Glutamatergic neuron (in vitro differentiated cells): ENCODE results near the gene CAPN5. TPM values are rescaled to one million over a fixed set of nuclear protein-coding genes. Genes with fewer than 3 reads are reported as not detected.
"Not testable (repeated sequence)": the region's sequence is repeated elsewhere in the genome, so short reads cannot be mapped to it uniquely, and the experiment has no call there.

Experiments
- DNase-seq: peaks from one replicate; pipeline ENCODE4 v3.0.0; 2022
- H3K27ac Mint-ChIP-seq: one replicate; pipeline ENCODE4 v1.8.0; 2020; ENCODE audit warnings: mild to moderate bottlenecking, mixed read lengths, inconsistent platforms; ENCODE audit not compliant: unreplicated experiment
- H3K27me3 Mint-ChIP-seq: one replicate; pipeline ENCODE4 v1.8.0; 2020; ENCODE audit warnings: mild to moderate bottlenecking, moderate library complexity, mixed read lengths, inconsistent platforms; ENCODE audit not compliant: unreplicated experiment
- H3K36me3 Mint-ChIP-seq: one replicate; pipeline ENCODE4 v1.8.0; 2020; ENCODE audit warnings: mild to moderate bottlenecking, mixed read lengths, inconsistent platforms; ENCODE audit not compliant: unreplicated experiment
- H3K4me1 Mint-ChIP-seq: one replicate; pipeline ENCODE4 v1.8.0; 2020; ENCODE audit warnings: mild to moderate bottlenecking, low read depth, mixed read lengths, inconsistent platforms; ENCODE audit not compliant: unreplicated experiment
- H3K4me3 Mint-ChIP-seq: one replicate; pipeline ENCODE4 v1.8.0; 2020; ENCODE audit warnings: mild to moderate bottlenecking, mixed read lengths, inconsistent platforms; ENCODE audit not compliant: unreplicated experiment
- H3K9me3 Mint-ChIP-seq: one replicate; pipeline ENCODE4 v1.8.0; 2020; ENCODE audit warnings: mild to moderate bottlenecking, moderate library complexity, mixed read lengths, inconsistent platforms; ENCODE audit not compliant: unreplicated experiment
- CTCF ChIP-seq: fragments of 200-600 bp; sonication (generic); IDR thresholded peaks from one replicate; pipeline ENCODE4 v1.5.0; 2021; ENCODE audit not compliant: partially characterized antibody, unreplicated experiment
- long read RNA-seq: library from polyadenylated mRNA; unstranded; transcript quantifications from one replicate; pipeline ENCODE4 v2.0.0, GENCODE V29; 2020; ENCODE audit not compliant: unreplicated experiment
- total RNA-seq: library from RNA; stranded (reverse); fragmentation: NEBNext Ultra II Directional; extraction: Animal tissue kit (Norgen Biotek cat#: 25700); gene quantifications from one replicate; pipeline ENCODE4 v1.2.1, GENCODE V29; 2021; ENCODE audit not compliant: unreplicated experiment

Gene CAPN5
- total RNA-seq, result 45.0 TPM
- long read RNA-seq, full-length matches to known transcripts, result 6 of 12 reads
- long read RNA-seq, partial matches to known transcripts, result 1 of 12 reads
- long read RNA-seq, other reads (novel, unspliced or antisense), result 5 of 12 reads

GRCh38 chr11:77066229-77067042 is at the start of gene CAPN5:
TSS of gene CAPN5 (plus strand) at chr11:77066971. CDS start at chr11:77084887, 17,916 bp downstream.
- TF ChIP-seq CTCF, result peak; percentile 23
- Mint-ChIP-seq H3K9me3 (peaks cover 10% of the 10 kb centered on the region), H3K36me3 (no peaks in the 10 kb centered on the region), H3K27ac (peak within 1 kb of the TSS; percentile 85), H3K4me3 (peak within 1 kb of the TSS; percentile 90), H3K27me3 (peaks cover 11% of the 10 kb centered on the region), H3K4me1 (peaks cover 24% of the 10 kb centered on the region)
- DNase-seq, result peak; percentile 98

GRCh38 chr11:77018396-77018924 is 48.3 kb upstream of the CAPN5 start:
- not testable (repeated sequence) for H3K36me3 Mint-ChIP-seq, H3K27ac Mint-ChIP-seq, H3K9me3 Mint-ChIP-seq, H3K27me3 Mint-ChIP-seq, DNase-seq, H3K4me3 Mint-ChIP-seq, H3K4me1 Mint-ChIP-seq

DNA sequence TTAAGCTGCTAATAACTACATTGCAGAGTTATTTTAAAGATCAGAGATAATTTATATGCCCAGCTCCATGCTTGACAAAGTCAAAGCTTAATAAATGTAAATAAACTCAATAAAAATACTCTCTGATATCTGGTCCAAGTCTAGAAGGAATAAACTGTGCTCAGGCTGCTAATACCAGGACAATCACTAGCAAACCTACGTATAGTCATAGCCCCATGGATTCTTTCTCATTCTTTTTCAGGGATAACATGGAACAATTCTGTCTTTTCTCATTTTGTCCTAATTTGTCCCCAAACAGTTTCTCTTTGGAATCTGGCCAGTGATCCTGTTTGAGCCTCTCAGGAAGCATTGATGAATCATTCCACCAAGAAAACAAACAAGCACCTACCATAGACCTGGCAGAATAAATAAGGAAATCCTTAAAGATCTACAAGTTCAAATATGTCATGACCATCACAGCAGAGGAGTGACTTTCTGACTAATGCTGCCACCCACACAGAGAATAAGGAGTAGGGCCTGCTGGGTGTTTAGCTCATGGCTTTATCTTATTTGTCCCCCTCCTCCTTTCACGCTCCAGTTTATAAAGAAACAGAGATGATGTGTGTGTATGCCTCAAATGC is 46.7 kb upstream of the CAPN5 start:
- no peak for DNase-seq
- Mint-ChIP-seq H3K27ac (no peak overlapping the region), H3K4me3 (no peak overlapping the region), H3K36me3 (no peaks in the 10 kb centered on the region), H3K27me3 (no peaks in the 10 kb centered on the region), H3K4me1 (no peaks in the 10 kb centered on the region), H3K9me3 (no peaks in the 10 kb centered on the region)
- no peak for TF ChIP-seq CTCF

- no peak overlapping the region for H3K4me3 Mint-ChIP-seq
- H3K36me3 Mint-ChIP-seq, result no peaks in the 10 kb centered on the region
- DNase-seq, result no peak
- H3K9me3 Mint-ChIP-seq, result no peaks in the 10 kb centered on the region
- TF ChIP-seq CTCF, result no peak
- H3K27ac Mint-ChIP-seq, result no peak overlapping the region
- no peaks in the 10 kb centered on the region for H3K27me3 Mint-ChIP-seq
- peaks cover 1% of the 10 kb centered on the region for H3K4me1 Mint-ChIP-seq
These were observed 46.0 kb upstream of the CAPN5 start for GRCh38 chr11:77020734-77021133.

GRCh38 chr11:77024745-77025144 is 42.0 kb upstream of the CAPN5 start:
- Mint-ChIP-seq H3K9me3 (peaks cover 5% of the 10 kb centered on the region), H3K27me3 (peaks cover 4% of the 10 kb centered on the region), H3K4me1 (peaks cover 12% of the 10 kb centered on the region), H3K36me3 (no peaks in the 10 kb centered on the region), H3K27ac (no peak overlapping the region), H3K4me3 (no peak overlapping the region)
- TF ChIP-seq CTCF, result no peak
- no peak for DNase-seq
